OCI-LY1 (cell line): ENCODE measurements around the gene RAB11FIP4.

Experiments used
- H2AFZ ChIP-seq: fragments of 200-600 bp; sonication (generic), shearing (Covaris generic); 2 replicates; pipeline ENCODE4 v1.6.0; 2014; ENCODE audit warnings: antibody characterized with exemption, mild to moderate bottlenecking, low read length
- H3F3A ChIP-seq: fragments of 200-600 bp; sonication (generic), shearing (Covaris generic); 2 replicates; pipeline ENCODE4 v1.6.0; 2014; ENCODE audit warnings: mild to moderate bottlenecking, antibody characterized with exemption, low read length, moderate library complexity; ENCODE audit not compliant: insufficient read depth
- H3K27ac ChIP-seq: fragments of 200-600 bp; sonication (generic); 2 replicates; pipeline ENCODE4 v1.5.1; 2014; ENCODE audit warnings: low read length, mixed run types, mild to moderate bottlenecking, low read depth; ENCODE audit not compliant: poor library complexity, severe bottlenecking
- H3K27me3 ChIP-seq: fragments of 200-600 bp; sonication (generic); 2 replicates; pipeline ENCODE4 v1.6.0; 2014; ENCODE audit warnings: antibody characterized with exemption, mild to moderate bottlenecking, low read length, moderate library complexity; ENCODE audit not compliant: insufficient read depth
- H3K36me3 ChIP-seq: fragments of 200-600 bp; sonication (generic); 2 replicates; pipeline ENCODE4 v1.6.1; 2014; ENCODE audit warnings: mild to moderate bottlenecking, antibody characterized with exemption, low read length, moderate library complexity, mixed read lengths; ENCODE audit not compliant: insufficient read depth
- H3K4me1 ChIP-seq: fragments of 200-600 bp; sonication (generic); 2 replicates; pipeline ENCODE4 v1.5.1; 2014; ENCODE audit warnings: mild to moderate bottlenecking, low read length, moderate library complexity; ENCODE audit not compliant: insufficient read depth, severe bottlenecking
- H3K4me2 ChIP-seq: fragments of 200-600 bp; sonication (generic), shearing (Covaris generic); 2 replicates; pipeline ENCODE4 v1.6.1; 2014; ENCODE audit warnings: low read length
- H3K4me3 ChIP-seq: fragments of 200-600 bp; sonication (generic); 2 replicates; pipeline ENCODE4 v1.5.1; 2014; ENCODE audit warnings: low read length, low read depth, mild to moderate bottlenecking, mixed read lengths; ENCODE audit not compliant: poor library complexity, severe bottlenecking
- H3K79me2 ChIP-seq: fragments of 200-600 bp; shearing (Covaris generic); 2 replicates; pipeline ENCODE4 v1.6.1; 2016; ENCODE audit warnings: mixed run types, low read length, mixed read lengths; ENCODE audit not compliant: insufficient read depth
- H3K9ac ChIP-seq: fragments of 200-600 bp; sonication (generic), shearing (Covaris generic); 2 replicates; pipeline ENCODE4 v1.6.1; 2014; ENCODE audit warnings: mild to moderate bottlenecking, low read length, mixed read lengths
- H3K9me2 ChIP-seq: fragments of 200-600 bp; sonication (generic), shearing (Covaris generic); 2 replicates; pipeline ENCODE4 v1.6.1; 2014; ENCODE audit warnings: low read depth, mild to moderate bottlenecking, low read length, mixed read lengths
- H3K9me3 ChIP-seq: fragments of 200-600 bp; shearing (Covaris generic); 2 replicates; pipeline ENCODE4 v1.6.1; 2014; ENCODE audit warnings: low read length, mixed read lengths
- H4K20me1 ChIP-seq: fragments of 200-600 bp; sonication (generic), shearing (Covaris generic); 2 replicates; pipeline ENCODE4 v1.6.0; 2016; ENCODE audit warnings: mild to moderate bottlenecking, low read length; ENCODE audit not compliant: insufficient read depth
- EZH2 ChIP-seq: fragments of 200-600 bp; sonication (generic), shearing (Covaris generic); IDR thresholded peaks from 2 replicates; pipeline ENCODE4 v1.8.0; 2017; ENCODE audit warnings: borderline replicate concordance, mixed run types, mild to moderate bottlenecking, antibody characterized with exemption, low read length, moderate library complexity, mixed read lengths
- TF ChIP-seq, protein P1 (sequence below): fragments of 200-600 bp; sonication (generic), shearing (Covaris generic); IDR thresholded peaks from 2 replicates; pipeline ENCODE4 v1.5.1; 2017; ENCODE audit warnings: mild to moderate bottlenecking, antibody characterized with exemption, low read length, moderate library complexity, mixed read lengths

Gene RAB11FIP4

DNA sequence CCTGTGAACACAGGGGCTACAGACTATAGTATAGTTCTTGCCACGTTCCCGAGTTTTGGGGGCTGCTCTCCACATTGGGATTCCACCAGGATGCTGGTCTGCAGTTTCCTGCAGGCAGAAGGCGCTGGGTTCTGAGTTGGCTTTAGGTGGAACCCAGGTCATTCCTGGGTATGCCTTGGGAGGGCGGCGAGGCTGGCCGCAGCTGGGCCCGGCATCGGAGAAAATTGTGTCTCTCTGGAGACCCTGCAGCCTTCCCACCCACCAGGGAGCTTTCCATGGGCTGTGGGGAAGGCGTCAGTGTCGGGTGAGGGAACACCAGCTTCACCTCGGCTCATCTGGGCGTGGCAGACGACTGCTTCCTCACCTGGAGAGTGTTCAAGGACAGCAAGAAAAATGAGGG lies 183.6 kb downstream of the RAB11FIP4 start:
- Histone ChIP-seq H3F3A (no peaks in the 10 kb centered on the region), H4K20me1 (no peaks in the 10 kb centered on the region), H3K9me2 (no peaks in the 10 kb centered on the region), H3K79me2 (no peaks in the 10 kb centered on the region), H3K9me3 (no peaks in the 10 kb centered on the region), H3K4me1 (no peaks in the 10 kb centered on the region), H3K27ac (no peak overlapping the region), H3K27me3 (no peaks in the 10 kb centered on the region), H3K4me2 (no peak overlapping the region), H3K9ac (no peak overlapping the region), H3K36me3 (no peaks in the 10 kb centered on the region), H3K4me3 (no peak overlapping the region), H2AFZ (no peak overlapping the region)
- TF ChIP-seq EZH2: no peak
- TF ChIP-seq, protein P1, sequence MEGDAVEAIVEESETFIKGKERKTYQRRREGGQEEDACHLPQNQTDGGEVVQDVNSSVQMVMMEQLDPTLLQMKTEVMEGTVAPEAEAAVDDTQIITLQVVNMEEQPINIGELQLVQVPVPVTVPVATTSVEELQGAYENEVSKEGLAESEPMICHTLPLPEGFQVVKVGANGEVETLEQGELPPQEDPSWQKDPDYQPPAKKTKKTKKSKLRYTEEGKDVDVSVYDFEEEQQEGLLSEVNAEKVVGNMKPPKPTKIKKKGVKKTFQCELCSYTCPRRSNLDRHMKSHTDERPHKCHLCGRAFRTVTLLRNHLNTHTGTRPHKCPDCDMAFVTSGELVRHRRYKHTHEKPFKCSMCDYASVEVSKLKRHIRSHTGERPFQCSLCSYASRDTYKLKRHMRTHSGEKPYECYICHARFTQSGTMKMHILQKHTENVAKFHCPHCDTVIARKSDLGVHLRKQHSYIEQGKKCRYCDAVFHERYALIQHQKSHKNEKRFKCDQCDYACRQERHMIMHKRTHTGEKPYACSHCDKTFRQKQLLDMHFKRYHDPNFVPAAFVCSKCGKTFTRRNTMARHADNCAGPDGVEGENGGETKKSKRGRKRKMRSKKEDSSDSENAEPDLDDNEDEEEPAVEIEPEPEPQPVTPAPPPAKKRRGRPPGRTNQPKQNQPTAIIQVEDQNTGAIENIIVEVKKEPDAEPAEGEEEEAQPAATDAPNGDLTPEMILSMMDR: no peak

DNA sequence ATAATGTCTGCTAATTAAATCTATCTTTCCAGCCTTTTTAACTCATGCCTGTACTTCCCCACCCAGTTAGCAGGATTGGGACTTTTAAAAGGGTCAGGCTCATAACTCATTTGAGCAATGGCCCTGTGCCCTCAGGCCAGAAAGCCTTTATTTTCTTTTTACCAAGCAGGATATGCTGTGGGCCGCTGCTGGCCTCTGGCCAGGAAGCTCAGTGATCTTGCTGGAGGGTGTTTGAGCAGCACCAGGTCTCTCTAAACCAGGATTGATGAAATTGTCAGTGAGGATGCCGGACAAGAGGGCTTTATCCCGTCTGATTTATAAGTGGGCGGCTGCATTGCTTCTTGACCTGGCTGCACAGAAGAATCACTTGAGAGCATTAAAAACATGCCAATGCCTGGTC lies 187.8 kb downstream of the RAB11FIP4 start:
- Histone ChIP-seq H3K79me2 (no peaks in the 10 kb centered on the region), H3K9me3 (no peaks in the 10 kb centered on the region), H3K27ac (no peak overlapping the region), H3F3A (no peaks in the 10 kb centered on the region), H3K9ac (no peak overlapping the region), H3K4me1 (no peaks in the 10 kb centered on the region), H3K27me3 (no peaks in the 10 kb centered on the region), H3K4me3 (no peak overlapping the region), H3K9me2 (no peaks in the 10 kb centered on the region), H2AFZ (no peak overlapping the region), H3K4me2 (no peak overlapping the region), H4K20me1 (no peaks in the 10 kb centered on the region), H3K36me3 (no peaks in the 10 kb centered on the region)
- no peak for TF ChIP-seq EZH2
- TF ChIP-seq, protein P1: no peak

DNA sequence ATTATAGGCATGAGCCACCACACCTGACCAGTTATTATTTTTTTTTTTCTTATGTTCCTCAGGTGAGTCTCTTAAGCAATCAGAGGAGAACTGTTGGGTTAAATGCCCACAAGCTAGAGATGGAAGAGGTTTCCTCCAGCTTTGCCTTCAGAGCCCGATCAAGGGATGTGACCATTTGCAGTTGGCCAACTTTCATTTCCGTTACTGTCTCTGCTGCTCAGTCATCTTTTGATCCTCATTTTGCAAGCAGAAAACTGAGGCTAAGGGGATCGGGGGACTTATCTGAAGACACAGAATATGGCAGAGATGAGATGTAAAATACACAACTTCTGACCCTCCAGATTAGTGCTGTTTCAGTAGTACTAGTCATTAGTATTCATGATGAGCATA lies 188.8 kb downstream of the RAB11FIP4 start:
- Histone ChIP-seq H3K4me1 (no peaks in the 10 kb centered on the region), H3K27me3 (no peaks in the 10 kb centered on the region), H4K20me1 (no peaks in the 10 kb centered on the region), H3K79me2 (no peaks in the 10 kb centered on the region), H3K27ac (no peak overlapping the region), H3K9me2 (no peaks in the 10 kb centered on the region), H3K9me3 (no peaks in the 10 kb centered on the region), H3K4me3 (no peak overlapping the region), H3K4me2 (no peak overlapping the region), H3K36me3 (no peaks in the 10 kb centered on the region), H3F3A (no peaks in the 10 kb centered on the region), H2AFZ (no peak overlapping the region), H3K9ac (no peak overlapping the region)
- TF ChIP-seq EZH2: no peak
- TF ChIP-seq, protein P1: no peak
